Activated naive CD4-positive, alpha-beta T cell treated with anti-CD3 and anti-CD28 coated beads, Interleukin-2, amount 50 U/mL, for 24 hours (primary cell): ENCODE measurements around the gene HES7.
"Not testable (repeated sequence)": the region's sequence is repeated elsewhere in the genome, so short reads cannot be mapped to it uniquely, and the experiment has no call there.

Experiments
- H3K27ac Mint-ChIP-seq: one replicate; pipeline ENCODE4 v1.8.0; 2021; ENCODE audit warnings: mild to moderate bottlenecking, mixed read lengths
- H3K27me3 Mint-ChIP-seq: one replicate; pipeline ENCODE4 v1.8.0; 2021; ENCODE audit warnings: mixed read lengths
- H3K36me3 Mint-ChIP-seq: one replicate; pipeline ENCODE4 v1.8.0; 2021; ENCODE audit warnings: mixed read lengths
- H3K4me1 Mint-ChIP-seq: one replicate; pipeline ENCODE4 v1.8.0; 2021; ENCODE audit warnings: mixed read lengths
- H3K4me3 Mint-ChIP-seq: one replicate; pipeline ENCODE4 v1.8.0; 2021; ENCODE audit warnings: mild to moderate bottlenecking, mixed read lengths
- H3K9me3 Mint-ChIP-seq: one replicate; pipeline ENCODE4 v1.8.0; 2021; ENCODE audit warnings: mixed read lengths

Gene HES7

GRCh38 chr17:8123695-8124349 is at the start of gene HES7:
Gene HES7 (minus strand): TSS chr17:8124106. CDS start chr17:8124084, 22 bp downstream.
- no peaks in the 10 kb centered on the region for H3K9me3 Mint-ChIP-seq
- peaks cover 66% of the 10 kb centered on the region for H3K4me1 Mint-ChIP-seq
- H3K27me3 Mint-ChIP-seq: peaks cover 17% of the 10 kb centered on the region
- H3K27ac Mint-ChIP-seq: peak within 1 kb of the TSS; percentile 100
- H3K36me3 Mint-ChIP-seq: peaks cover 3% of the 10 kb centered on the region
- peak within 1 kb of the TSS; percentile 93 for H3K4me3 Mint-ChIP-seq

GRCh38 chr17:8173056-8173870 is 49.4 kb upstream of the HES7 start:
- H3K36me3 Mint-ChIP-seq: no peaks in the 10 kb centered on the region
- H3K27me3 Mint-ChIP-seq: no peaks in the 10 kb centered on the region
- peak overlapping the region; percentile 100 for H3K27ac Mint-ChIP-seq
- H3K4me1 Mint-ChIP-seq: peaks cover 50% of the 10 kb centered on the region
- H3K9me3 Mint-ChIP-seq: no peaks in the 10 kb centered on the region
- H3K4me3 Mint-ChIP-seq: peak overlapping the region; percentile 87

GRCh38 chr17:8170186-8170585 is 46.3 kb upstream of the HES7 start:
- H3K36me3 Mint-ChIP-seq, H3K27me3 Mint-ChIP-seq, H3K27ac Mint-ChIP-seq, H3K9me3 Mint-ChIP-seq, H3K4me3 Mint-ChIP-seq: not testable (repeated sequence)
- H3K4me1 Mint-ChIP-seq: peaks cover 38% of the 10 kb centered on the region

GRCh38 chr17:8167526-8167925 is 43.6 kb upstream of the HES7 start:
- Mint-ChIP-seq H3K9me3 (no peaks in the 10 kb centered on the region), H3K27me3 (no peaks in the 10 kb centered on the region), H3K27ac (no peak overlapping the region), H3K36me3 (no peaks in the 10 kb centered on the region), H3K4me1 (peaks cover 40% of the 10 kb centered on the region), H3K4me3 (no peak overlapping the region)

GRCh38 chr17:8166731-8167130 is 42.8 kb upstream of the HES7 start:
- Mint-ChIP-seq H3K9me3 (no peaks in the 10 kb centered on the region), H3K4me3 (no peak overlapping the region), H3K27ac (no peak overlapping the region), H3K4me1 (peaks cover 36% of the 10 kb centered on the region), H3K36me3 (no peaks in the 10 kb centered on the region), H3K27me3 (no peaks in the 10 kb centered on the region)

GRCh38 chr17:8164815-8165131 is 40.9 kb upstream of the HES7 start:
- H3K4me1 Mint-ChIP-seq: peaks cover 56% of the 10 kb centered on the region
- H3K36me3 Mint-ChIP-seq: no peaks in the 10 kb centered on the region
- peak overlapping the region; percentile 84 for H3K4me3 Mint-ChIP-seq
- H3K27me3 Mint-ChIP-seq: no peaks in the 10 kb centered on the region
- H3K9me3 Mint-ChIP-seq: no peaks in the 10 kb centered on the region
- H3K27ac Mint-ChIP-seq: peak overlapping the region; percentile 98

- Mint-ChIP-seq H3K27ac (peak overlapping the region; percentile 98), H3K4me1 (peaks cover 62% of the 10 kb centered on the region), H3K36me3 (no peaks in the 10 kb centered on the region), H3K4me3 (peak overlapping the region; percentile 84), H3K9me3 (no peaks in the 10 kb centered on the region), H3K27me3 (no peaks in the 10 kb centered on the region)
Observed at GRCh38 chr17:8163978-8164814, 40.3 kb upstream of the HES7 start.

GRCh38 chr17:8162997-8163977 is 39.4 kb upstream of the HES7 start:
- H3K9me3 Mint-ChIP-seq: no peaks in the 10 kb centered on the region
- H3K4me1 Mint-ChIP-seq: peaks cover 64% of the 10 kb centered on the region
- peak overlapping the region; percentile 84 for H3K4me3 Mint-ChIP-seq
- peak overlapping the region; percentile 98 for H3K27ac Mint-ChIP-seq
- H3K36me3 Mint-ChIP-seq: no peaks in the 10 kb centered on the region
- no peaks in the 10 kb centered on the region for H3K27me3 Mint-ChIP-seq

- Mint-ChIP-seq H3K36me3 (no peaks in the 10 kb centered on the region), H3K4me3 (peak within 1 kb of the TSS; percentile 87), H3K9me3 (no peaks in the 10 kb centered on the region), H3K27me3 (no peaks in the 10 kb centered on the region), H3K27ac (peak within 1 kb of the TSS; percentile 98), H3K4me1 (peaks cover 64% of the 10 kb centered on the region)
Observed at GRCh38 chr17:8162233-8162996, 38.5 kb upstream of the HES7 start, which contains the start of gene VAMP2. Gene VAMP2 (minus strand): TSS chr17:8162948. CDS start chr17:8162879, 69 bp downstream.

GRCh38 chr17:8161289-8162232 is 37.7 kb upstream of the HES7 start:
- no peaks in the 10 kb centered on the region for H3K9me3 Mint-ChIP-seq
- H3K4me1 Mint-ChIP-seq: peaks cover 61% of the 10 kb centered on the region
- H3K4me3 Mint-ChIP-seq: peak overlapping the region; percentile 87
- peak overlapping the region; percentile 95 for H3K27ac Mint-ChIP-seq
- H3K36me3 Mint-ChIP-seq: no peaks in the 10 kb centered on the region
- H3K27me3 Mint-ChIP-seq: no peaks in the 10 kb centered on the region

- H3K9me3 Mint-ChIP-seq: no peaks in the 10 kb centered on the region
- H3K27ac Mint-ChIP-seq: peak overlapping the region; percentile 95
- no peaks in the 10 kb centered on the region for H3K36me3 Mint-ChIP-seq
- peaks cover 57% of the 10 kb centered on the region for H3K4me1 Mint-ChIP-seq
- H3K4me3 Mint-ChIP-seq: peak overlapping the region; percentile 87
- no peaks in the 10 kb centered on the region for H3K27me3 Mint-ChIP-seq
Observed at GRCh38 chr17:8160741-8161221, 36.9 kb upstream of the HES7 start.

GRCh38 chr17:8160224-8160577 is 36.3 kb upstream of the HES7 start:
- no peaks in the 10 kb centered on the region for H3K36me3 Mint-ChIP-seq
- H3K27ac Mint-ChIP-seq: peak overlapping the region; percentile 95
- H3K4me1 Mint-ChIP-seq: peaks cover 56% of the 10 kb centered on the region
- H3K9me3 Mint-ChIP-seq: no peaks in the 10 kb centered on the region
- H3K27me3 Mint-ChIP-seq: no peaks in the 10 kb centered on the region
- peak overlapping the region; percentile 87 for H3K4me3 Mint-ChIP-seq

GRCh38 chr17:8159459-8160223 is 35.7 kb upstream of the HES7 start:
- no peaks in the 10 kb centered on the region for H3K9me3 Mint-ChIP-seq
- no peaks in the 10 kb centered on the region for H3K27me3 Mint-ChIP-seq
- H3K36me3 Mint-ChIP-seq: no peaks in the 10 kb centered on the region
- H3K27ac Mint-ChIP-seq: peak overlapping the region; percentile 88
- H3K4me1 Mint-ChIP-seq: peaks cover 51% of the 10 kb centered on the region
- H3K4me3 Mint-ChIP-seq: peak overlapping the region; percentile 53
